ENCODE measurements around the gene SPDYE6.

- TF ChIP-seq, protein P1, sequence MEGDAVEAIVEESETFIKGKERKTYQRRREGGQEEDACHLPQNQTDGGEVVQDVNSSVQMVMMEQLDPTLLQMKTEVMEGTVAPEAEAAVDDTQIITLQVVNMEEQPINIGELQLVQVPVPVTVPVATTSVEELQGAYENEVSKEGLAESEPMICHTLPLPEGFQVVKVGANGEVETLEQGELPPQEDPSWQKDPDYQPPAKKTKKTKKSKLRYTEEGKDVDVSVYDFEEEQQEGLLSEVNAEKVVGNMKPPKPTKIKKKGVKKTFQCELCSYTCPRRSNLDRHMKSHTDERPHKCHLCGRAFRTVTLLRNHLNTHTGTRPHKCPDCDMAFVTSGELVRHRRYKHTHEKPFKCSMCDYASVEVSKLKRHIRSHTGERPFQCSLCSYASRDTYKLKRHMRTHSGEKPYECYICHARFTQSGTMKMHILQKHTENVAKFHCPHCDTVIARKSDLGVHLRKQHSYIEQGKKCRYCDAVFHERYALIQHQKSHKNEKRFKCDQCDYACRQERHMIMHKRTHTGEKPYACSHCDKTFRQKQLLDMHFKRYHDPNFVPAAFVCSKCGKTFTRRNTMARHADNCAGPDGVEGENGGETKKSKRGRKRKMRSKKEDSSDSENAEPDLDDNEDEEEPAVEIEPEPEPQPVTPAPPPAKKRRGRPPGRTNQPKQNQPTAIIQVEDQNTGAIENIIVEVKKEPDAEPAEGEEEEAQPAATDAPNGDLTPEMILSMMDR (conservative IDR thresholded peaks at IDR 0.05; ENCODE audit: low read depth, low read length), result peak; percentile 50
- TF ChIP-seq RFX5 (IDR thresholded peaks at IDR 0.05; ENCODE audit: low read depth, low read length), result no peak
- TF ChIP-seq CHD1 (IDR thresholded peaks at IDR 0.05; ENCODE audit: low read depth, low read length), result no peak
- no peak for TF ChIP-seq POLR2A (IDR thresholded peaks at IDR 0.05; ENCODE audit: low read depth, low read length)
- no peak for TF ChIP-seq MXI1 (IDR thresholded peaks at IDR 0.05; ENCODE audit: borderline replicate concordance, low read depth, low read length)
- TF ChIP-seq MAFK (IDR thresholded peaks at IDR 0.05; ENCODE audit: low read depth, low read length), result no peak
- no peak for TF ChIP-seq CEBPB (IDR thresholded peaks at IDR 0.05; ENCODE audit: low read depth, low read length)
- no peak for TF ChIP-seq RCOR1 (IDR thresholded peaks at IDR 0.05; ENCODE audit: insufficient replicate concordance, low read length)
- TF ChIP-seq, protein P2, sequence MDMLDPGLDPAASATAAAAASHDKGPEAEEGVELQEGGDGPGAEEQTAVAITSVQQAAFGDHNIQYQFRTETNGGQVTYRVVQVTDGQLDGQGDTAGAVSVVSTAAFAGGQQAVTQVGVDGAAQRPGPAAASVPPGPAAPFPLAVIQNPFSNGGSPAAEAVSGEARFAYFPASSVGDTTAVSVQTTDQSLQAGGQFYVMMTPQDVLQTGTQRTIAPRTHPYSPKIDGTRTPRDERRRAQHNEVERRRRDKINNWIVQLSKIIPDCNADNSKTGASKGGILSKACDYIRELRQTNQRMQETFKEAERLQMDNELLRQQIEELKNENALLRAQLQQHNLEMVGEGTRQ (IDR thresholded peaks at IDR 0.05; ENCODE audit: low read depth, low read length), result no peak
- no peak for TF ChIP-seq MAZ (IDR thresholded peaks at IDR 0.05; ENCODE audit: borderline replicate concordance, low read depth, low read length)
- no peak for TF ChIP-seq FOS (IDR thresholded peaks at IDR 0.05; ENCODE audit: low read depth, low read length)
- TF ChIP-seq BHLHE40 (IDR thresholded peaks at IDR 0.05; ENCODE audit: low read depth, low read length), result no peak
Measured at GRCh38 chr7:102404005-102404861, 48.0 kb upstream of the SPDYE6 start.

Data from IMR-90 (cell line).